ENCODE results near the gene NPW.

The NPW gene

GRCh38 chr16:2001456-2002355 is 17.9 kb upstream of the NPW start:
- Histone ChIP-seq H3K4me1 (ENCODE audit: control insufficient read depth in 2 of 2, insufficient read depth in 1 of 2, low read depth in 1 of 2, low read length in 2 of 2) (peaks cover 11 to 13% of the 10 kb centered on the region in 2 donors), H4K8ac (ENCODE audit: low read depth, low read length) (peak overlapping the region; percentile 92), H2BK120ac (ENCODE audit: low read depth, low read length) (no peak overlapping the region), H3K23ac (ENCODE audit: low read depth, low read length, poor library complexity) (peak overlapping the region; percentile 43), H3K18ac (ENCODE audit: low read length) (no peak overlapping the region), H2AFZ (ENCODE audit: low read length) (no peak overlapping the region), H2AK5ac (ENCODE audit: low read depth, low read length) (no peak overlapping the region), H3K4ac (ENCODE audit: low read length) (no peak overlapping the region), H3K4me2 (ENCODE audit: insufficient read depth, low read length, poor library complexity, severe bottlenecking) (no peak overlapping the region), H3K27me3 (ENCODE audit: control insufficient read depth in 3 of 3, insufficient read depth in 3 of 3, low read depth in 1 of 3, low read length in 3 of 3) (no peaks in the 10 kb centered on the region), H3K9me3 (replicated peaks in 1 of 2; ENCODE audit: control insufficient read depth in 2 of 2, insufficient read depth in 1 of 2, low read depth in 1 of 2, low read length in 2 of 2) (no peaks in the 10 kb centered on the region), H3K9ac (ENCODE audit: low read depth, low read length, poor library complexity) (peak overlapping the region; percentile 24), H2BK12ac (ENCODE audit: low read length) (no peak overlapping the region), H3K79me1 (ENCODE audit: low read depth, low read length) (peaks cover 34% of the 10 kb centered on the region), H3K27ac (replicated peaks; ENCODE audit: low read length) (no peak overlapping the region), H2BK5ac (ENCODE audit: low read length) (no peak overlapping the region), H2BK15ac (ENCODE audit: low read length) (no peak overlapping the region), H3K4me3 (ENCODE audit: low read length in 2 of 2) (peak overlapping the region in 1 of 2 donors; percentile 59), H3K36me3 (replicated peaks in 1 of 2; ENCODE audit: control insufficient read depth in 2 of 2, insufficient read depth in 2 of 2, low read length in 2 of 2) (peaks cover 41 to 72% of the 10 kb centered on the region in 2 donors), H4K91ac (ENCODE audit: low read depth, low read length, poor library complexity) (no peak overlapping the region), H3K14ac (ENCODE audit: low read length) (no peak overlapping the region)
- no CpG with 5 or more reads among the region's 53 CpGs for WGBS, 2 donors (ENCODE audit: extremely low coverage in 2 of 2, insufficient read length in 2 of 2, insufficient replicate concordance in 1 of 2)
- DNase-seq (ENCODE audit: low spot score): no peak

GRCh38 chr16:2002406-2003230 is 17.0 kb upstream of the NPW start:
- Histone ChIP-seq H3K18ac (ENCODE audit: low read length) (peak overlapping the region; percentile 38), H2BK120ac (ENCODE audit: low read depth, low read length) (no peak overlapping the region), H3K9me3 (replicated peaks in 1 of 2; ENCODE audit: control insufficient read depth in 2 of 2, insufficient read depth in 1 of 2, low read depth in 1 of 2, low read length in 2 of 2) (no peaks in the 10 kb centered on the region), H4K8ac (ENCODE audit: low read depth, low read length) (peak overlapping the region; percentile 92), H3K79me1 (ENCODE audit: low read depth, low read length) (peaks cover 43% of the 10 kb centered on the region), H3K36me3 (replicated peaks in 1 of 2; ENCODE audit: control insufficient read depth in 2 of 2, insufficient read depth in 2 of 2, low read length in 2 of 2) (peaks cover 39 to 69% of the 10 kb centered on the region in 2 donors), H3K9ac (ENCODE audit: low read depth, low read length, poor library complexity) (no peak overlapping the region), H3K4ac (ENCODE audit: low read length) (no peak overlapping the region), H2BK15ac (ENCODE audit: low read length) (no peak overlapping the region), H2AFZ (ENCODE audit: low read length) (no peak overlapping the region), H4K91ac (ENCODE audit: low read depth, low read length, poor library complexity) (no peak overlapping the region), H3K23ac (ENCODE audit: low read depth, low read length, poor library complexity) (peak overlapping the region; percentile 55), H3K27me3 (ENCODE audit: control insufficient read depth in 3 of 3, insufficient read depth in 3 of 3, low read depth in 1 of 3, low read length in 3 of 3) (no peaks in the 10 kb centered on the region), H2BK12ac (ENCODE audit: low read length) (no peak overlapping the region), H2BK5ac (ENCODE audit: low read length) (no peak overlapping the region), H3K27ac (replicated peaks; ENCODE audit: low read length) (no peak overlapping the region), H3K4me2 (ENCODE audit: insufficient read depth, low read length, poor library complexity, severe bottlenecking) (no peak overlapping the region), H3K14ac (ENCODE audit: low read length) (no peak overlapping the region), H3K4me3 (ENCODE audit: low read length in 2 of 2) (peak overlapping the region in 1 of 2 donors; percentile 59), H2AK5ac (ENCODE audit: low read depth, low read length) (peak overlapping the region; percentile 35), H3K4me1 (ENCODE audit: control insufficient read depth in 2 of 2, insufficient read depth in 1 of 2, low read depth in 1 of 2, low read length in 2 of 2) (peaks cover 12 to 16% of the 10 kb centered on the region in 2 donors)
- DNase-seq (ENCODE audit: low spot score): no peak
- no CpG with 5 or more reads among the region's 47 CpGs for WGBS, 2 donors (ENCODE audit: extremely low coverage in 2 of 2, insufficient read length in 2 of 2, insufficient replicate concordance in 1 of 2)

- peaks cover 39 to 69% of the 10 kb centered on the region in 2 donors for H3K36me3 ChIP-seq (replicated peaks in 1 of 2; ENCODE audit: control insufficient read depth in 2 of 2, insufficient read depth in 2 of 2, low read length in 2 of 2)
- H3K4me2 ChIP-seq (ENCODE audit: insufficient read depth, low read length, poor library complexity, severe bottlenecking): no peak overlapping the region
- peak overlapping the region; percentile 70 for H3K23ac ChIP-seq (ENCODE audit: low read depth, low read length, poor library complexity)
- H2BK12ac ChIP-seq (ENCODE audit: low read length): no peak overlapping the region
- no peak overlapping the region for H2BK120ac ChIP-seq (ENCODE audit: low read depth, low read length)
- H2BK5ac ChIP-seq (ENCODE audit: low read length): no peak overlapping the region
- peak overlapping the region in 1 of 2 donors; percentile 8 for H3K4me3 ChIP-seq (ENCODE audit: low read length in 2 of 2)
- peaks cover 46% of the 10 kb centered on the region for H3K79me1 ChIP-seq (ENCODE audit: low read depth, low read length)
- no CpG with 5 or more reads among the region's 8 CpGs for WGBS, 2 donors (ENCODE audit: extremely low coverage in 2 of 2, insufficient read length in 2 of 2, insufficient replicate concordance in 1 of 2)
- peak overlapping the region; percentile 0 for H2AK5ac ChIP-seq (ENCODE audit: low read depth, low read length)
- no peak overlapping the region for H2AFZ ChIP-seq (ENCODE audit: low read length)
- peaks cover 17 to 21% of the 10 kb centered on the region in 2 donors for H3K4me1 ChIP-seq (ENCODE audit: control insufficient read depth in 2 of 2, insufficient read depth in 1 of 2, low read depth in 1 of 2, low read length in 2 of 2)
- H3K14ac ChIP-seq (ENCODE audit: low read length): no peak overlapping the region
- H3K4ac ChIP-seq (ENCODE audit: low read length): no peak overlapping the region
- H3K27ac ChIP-seq (replicated peaks; ENCODE audit: low read length): peak overlapping the region; percentile 29
- no peaks in the 10 kb centered on the region for H3K27me3 ChIP-seq (ENCODE audit: control insufficient read depth in 3 of 3, insufficient read depth in 3 of 3, low read depth in 1 of 3, low read length in 3 of 3)
- H3K9me3 ChIP-seq (replicated peaks in 1 of 2; ENCODE audit: control insufficient read depth in 2 of 2, insufficient read depth in 1 of 2, low read depth in 1 of 2, low read length in 2 of 2): no peaks in the 10 kb centered on the region
- no peak overlapping the region for H4K8ac ChIP-seq (ENCODE audit: low read depth, low read length)
- H2BK15ac ChIP-seq (ENCODE audit: low read length): no peak overlapping the region
- DNase-seq (ENCODE audit: low spot score): no peak
- H3K18ac ChIP-seq (ENCODE audit: low read length): peak overlapping the region; percentile 57
- H4K91ac ChIP-seq (ENCODE audit: low read depth, low read length, poor library complexity): no peak overlapping the region
- no peak overlapping the region for H3K9ac ChIP-seq (ENCODE audit: low read depth, low read length, poor library complexity)
These were observed 16.3 kb upstream of the NPW start for GRCh38 chr16:2003231-2003826.
